Erythroblast (primary cell): ENCODE measurements around the gene MYBPHL.

Source experiments
- GATA1 ChIP-seq: IDR thresholded peaks from 2 replicates; pipeline ENCODE4 v1.6.1; 2011; ENCODE audit warnings: low read depth, mild to moderate bottlenecking, control low read depth, low read length, moderate library complexity
- POLR2A ChIP-seq: IDR thresholded peaks from 2 replicates; pipeline ENCODE4 v1.6.1; 2011; ENCODE audit warnings: mild to moderate bottlenecking, low read length

GRCh38 chr1:109270623-109271317, 36.0 kb downstream of the MYBPHL start:
- TF ChIP-seq POLR2A (no peak), GATA1 (no peak)
